Subcutaneous abdominal adipose tissue (tissue), 5 donors: Measurements from ENCODE around the gene HSP90AB1.

Experiments used
- H3K27ac ChIP-seq: one replicate; pipeline ENCODE4 v1.7.0; 2013; ENCODE audit warnings: low read depth, mild to moderate bottlenecking, inconsistent platforms, low read length, moderate library complexity
- H3K27me3 ChIP-seq, 5 donors: one replicate each; pipeline ENCODE4 v1.7.0; 2013; ENCODE audit warnings: low read length in 5 of 5, inconsistent platforms in 1 of 5; ENCODE audit not compliant: control insufficient read depth in 5 of 5, insufficient read depth in 4 of 5
- H3K36me3 ChIP-seq, 5 donors: one replicate each; pipeline ENCODE4 v1.7.0; 2013; ENCODE audit warnings: low read length in 5 of 5; ENCODE audit not compliant: control insufficient read depth in 5 of 5, insufficient read depth in 5 of 5
- H3K4me1 ChIP-seq, 5 donors: one replicate each; pipeline ENCODE4 v1.7.0; 2013; ENCODE audit warnings: low read length in 5 of 5, mild to moderate bottlenecking in 3 of 5, moderate library complexity in 1 of 5; ENCODE audit not compliant: control insufficient read depth in 5 of 5, insufficient read depth in 5 of 5
- H3K4me3 ChIP-seq, 5 donors: one replicate each; pipeline ENCODE4 v1.7.0; 2013; ENCODE audit warnings: low read length in 5 of 5, low read depth in 1 of 5
- H3K9ac ChIP-seq, 5 donors: one replicate each; pipeline ENCODE4 v1.7.0; 2013; ENCODE audit warnings: low read length in 5 of 5, mild to moderate bottlenecking in 4 of 5, moderate library complexity in 3 of 5
- H3K9me3 ChIP-seq, 5 donors: one replicate each; pipeline ENCODE4 v1.7.0; 2013; ENCODE audit warnings: low read length in 5 of 5; ENCODE audit not compliant: control insufficient read depth in 5 of 5
- donor health status: healthy.
- donor health status: healthy.
- donor health status: healthy.
- donor health status: healthy.
- donor health status: healthy.

Gene HSP90AB1

DNA sequence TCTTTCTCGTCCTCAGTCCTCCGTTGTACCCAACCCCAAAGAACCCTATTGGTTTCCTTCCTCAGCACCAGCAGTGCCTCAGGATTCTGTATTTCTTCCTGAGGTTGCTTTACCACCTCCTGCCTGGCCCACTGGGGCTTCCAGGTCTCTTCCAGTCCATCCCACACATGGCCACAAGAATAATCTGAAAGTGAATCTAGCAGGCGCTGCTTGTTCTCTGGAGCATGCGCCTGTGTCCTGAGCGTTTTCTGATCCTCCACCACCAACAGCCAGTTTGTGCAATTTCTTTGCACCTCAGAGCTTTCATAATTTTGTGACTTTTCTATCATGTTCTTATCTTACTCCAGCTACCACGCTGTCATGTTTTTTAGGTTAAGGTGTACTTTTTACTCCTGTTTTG, 11.6 kb upstream of the HSP90AB1 start:
- H3K36me3 ChIP-seq, result peaks cover 0 to 40% (median 38%) of the 10 kb centered on the region in 5 donors
- no peaks in the 10 kb centered on the region for H3K27me3 ChIP-seq
- H3K4me1 ChIP-seq, result peaks cover 13 to 76% (median 67%) of the 10 kb centered on the region in 5 donors
- no peaks in the 10 kb centered on the region for H3K9me3 ChIP-seq
- no peak overlapping the region for H3K4me3 ChIP-seq
- peak overlapping the region; percentile 94 for H3K27ac ChIP-seq
- H3K9ac ChIP-seq, result peak overlapping the region in 3 of 5 donors; percentile 50 to 58 (median 54)

- H3K27ac ChIP-seq, result peak overlapping the region; percentile 94
- H3K9me3 ChIP-seq, result no peaks in the 10 kb centered on the region
- no peaks in the 10 kb centered on the region for H3K27me3 ChIP-seq
- H3K4me3 ChIP-seq, result no peak overlapping the region
- H3K9ac ChIP-seq, result peak overlapping the region in 1 of 5 donors; percentile 54
- H3K36me3 ChIP-seq, result peaks cover 0 to 33% (median 31%) of the 10 kb centered on the region in 5 donors
- peaks cover 13 to 70% (median 59%) of the 10 kb centered on the region in 5 donors for H3K4me1 ChIP-seq
These were observed 10.9 kb upstream of the HSP90AB1 start for GRCh38 chr6:44235891-44236516.

- Histone ChIP-seq H3K27me3 (no peaks in the 10 kb centered on the region), H3K9me3 (no peaks in the 10 kb centered on the region), H3K36me3 (peaks cover 0 to 21% (median 18%) of the 10 kb centered on the region in 5 donors), H3K4me1 (peaks cover 13 to 60% (median 54%) of the 10 kb centered on the region in 5 donors), H3K4me3 (peak overlapping the region; percentile 59 to 75 (median 65)), H3K9ac (peak overlapping the region in 4 of 5 donors; percentile 53 to 72 (median 63)), H3K27ac (peak overlapping the region; percentile 94)
These were observed 9.7 kb upstream of the HSP90AB1 start for GRCh38 chr6:44237021-44237812.

- Histone ChIP-seq H3K9ac (peak overlapping the region in 4 of 5 donors; percentile 53 to 72 (median 63)), H3K36me3 (peaks cover 0 to 14% (median 11%) of the 10 kb centered on the region in 5 donors), H3K4me1 (peaks cover 11 to 53% (median 47%) of the 10 kb centered on the region in 5 donors), H3K27ac (peak overlapping the region; percentile 94), H3K9me3 (no peaks in the 10 kb centered on the region), H3K4me3 (peak overlapping the region; percentile 59 to 75 (median 65)), H3K27me3 (no peaks in the 10 kb centered on the region)
These were observed 9.0 kb upstream of the HSP90AB1 start for GRCh38 chr6:44237813-44238433.

DNA sequence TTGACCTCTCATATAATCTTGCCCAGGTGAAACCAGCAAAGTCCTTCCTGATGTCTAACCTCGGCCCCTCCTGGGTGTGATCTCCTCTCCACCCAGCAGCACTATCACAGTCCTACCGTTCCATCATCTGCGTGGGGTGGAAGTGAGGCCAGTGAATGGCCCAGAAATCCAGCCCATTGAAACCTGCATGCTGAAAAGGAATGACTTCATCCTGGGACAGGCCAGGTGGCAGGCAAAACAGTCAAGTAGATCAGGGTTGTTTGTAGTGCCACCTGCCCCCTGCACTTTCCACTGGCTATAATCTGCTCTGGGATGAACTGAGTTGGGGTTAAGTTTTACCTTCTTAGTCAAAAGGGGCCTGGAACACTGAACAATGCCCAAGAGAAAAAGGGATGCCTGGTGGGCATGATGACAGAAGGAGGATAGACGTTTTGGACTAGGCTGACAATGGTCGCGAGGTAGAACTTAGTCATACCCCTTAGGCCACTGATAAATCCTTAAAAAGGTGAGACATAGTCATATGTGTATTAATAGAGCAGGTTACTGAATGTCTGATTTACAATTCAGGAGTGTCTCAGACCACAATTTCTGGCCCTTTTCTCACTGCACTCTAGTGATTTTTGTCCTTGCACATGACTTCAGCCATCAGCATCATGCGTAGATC, 8.1 kb upstream of the HSP90AB1 start:
- peak overlapping the region; percentile 94 for H3K27ac ChIP-seq
- H3K4me1 ChIP-seq, result peaks cover 8 to 44% (median 38%) of the 10 kb centered on the region in 5 donors
- H3K27me3 ChIP-seq, result no peaks in the 10 kb centered on the region
- no peaks in the 10 kb centered on the region for H3K9me3 ChIP-seq
- H3K4me3 ChIP-seq, result no peak overlapping the region
- peaks cover 0 to 6% (median 4%) of the 10 kb centered on the region in 5 donors for H3K36me3 ChIP-seq
- H3K9ac ChIP-seq, result peak overlapping the region in 1 of 5 donors; percentile 30

- H3K27me3 ChIP-seq, result no peaks in the 10 kb centered on the region
- H3K36me3 ChIP-seq, result peaks cover 0 to 4% (median 0%) of the 10 kb centered on the region in 5 donors
- no peak overlapping the region for H3K9ac ChIP-seq
- H3K27ac ChIP-seq, result no peak overlapping the region
- H3K9me3 ChIP-seq, result no peaks in the 10 kb centered on the region
- no peak overlapping the region for H3K4me3 ChIP-seq
- H3K4me1 ChIP-seq, result peaks cover 3 to 24% (median 17%) of the 10 kb centered on the region in 5 donors
These were observed 3.6 kb upstream of the HSP90AB1 start for GRCh38 chr6:44243345-44243744.

DNA sequence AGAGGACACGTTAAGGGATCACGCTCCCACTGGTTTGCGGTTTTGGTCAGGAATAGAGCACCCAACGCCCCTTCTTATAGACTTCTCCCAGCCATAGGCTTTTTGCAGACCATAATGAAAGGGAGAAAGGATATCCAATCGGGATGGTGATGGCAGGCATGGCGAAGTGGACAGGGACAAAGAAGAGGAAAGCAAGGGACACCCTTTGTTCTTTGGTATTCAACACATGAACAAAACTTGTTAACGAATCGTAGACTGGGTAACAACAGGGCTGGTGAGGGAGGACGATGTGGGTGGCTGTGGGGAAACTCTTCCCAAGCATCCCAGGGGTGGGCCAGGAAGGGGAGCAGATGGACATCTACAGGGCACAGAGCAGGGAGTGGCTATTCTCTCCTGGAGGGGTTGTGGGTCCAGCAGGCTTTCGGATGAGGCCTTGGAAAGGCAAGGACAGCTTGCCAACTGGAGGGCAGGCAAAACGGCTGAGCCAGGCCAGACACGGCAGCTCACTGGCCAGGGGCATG, 1.4 kb upstream of the HSP90AB1 start:
- H3K27me3 ChIP-seq, result no peaks in the 10 kb centered on the region
- H3K4me3 ChIP-seq, result peak overlapping the region in 4 of 5 donors; percentile 86 to 99 (median 98)
- no peaks in the 10 kb centered on the region for H3K9me3 ChIP-seq
- peaks cover 7 to 39% (median 30%) of the 10 kb centered on the region in 5 donors for H3K4me1 ChIP-seq
- H3K27ac ChIP-seq, result peak overlapping the region; percentile 99
- H3K36me3 ChIP-seq, result peaks cover 12 to 22% (median 21%) of the 10 kb centered on the region in 5 donors
- peak overlapping the region in 3 of 5 donors; percentile 92 to 100 (median 100) for H3K9ac ChIP-seq

DNA sequence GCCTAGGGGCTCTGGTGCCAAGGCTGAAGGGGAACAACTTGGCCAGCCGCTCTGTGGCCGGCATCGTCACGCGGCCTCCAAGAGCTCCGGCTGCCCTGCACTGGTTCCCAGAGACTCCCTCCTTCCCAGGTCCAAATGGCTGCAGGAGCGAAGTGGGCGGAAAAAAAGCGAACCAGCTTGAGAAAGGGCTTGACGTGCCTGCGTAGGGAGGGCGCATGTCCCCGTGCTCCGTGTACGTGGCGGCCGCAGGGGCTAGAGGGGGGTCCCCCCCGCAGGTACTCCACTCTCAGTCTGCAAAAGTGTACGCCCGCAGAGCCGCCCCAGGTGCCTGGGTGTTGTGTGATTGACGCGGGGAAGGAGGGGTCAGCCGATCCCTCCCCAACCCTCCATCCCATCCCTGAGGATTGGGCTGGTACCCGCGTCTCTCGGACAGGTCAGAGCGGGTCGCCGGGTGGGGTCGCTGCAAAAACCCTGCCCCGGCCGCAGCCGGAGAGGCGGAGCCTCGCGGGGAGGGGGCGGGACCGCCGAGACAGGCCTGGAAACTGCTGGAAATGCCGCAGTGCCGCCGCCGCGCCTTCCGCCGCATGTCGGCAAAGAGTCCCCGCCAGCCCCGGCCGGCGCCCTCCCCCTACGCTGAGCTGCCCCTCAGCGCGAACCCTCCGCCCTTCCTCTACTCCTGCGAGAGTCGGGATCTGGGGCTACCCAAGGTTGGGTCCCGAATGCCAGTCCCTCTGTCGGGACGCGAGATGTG, 814 bp upstream of the HSP90AB1 start:
- H3K4me1 ChIP-seq, result peaks cover 7 to 39% (median 30%) of the 10 kb centered on the region in 5 donors
- peak overlapping the region; percentile 86 to 99 (median 98) for H3K4me3 ChIP-seq
- no peaks in the 10 kb centered on the region for H3K9me3 ChIP-seq
- H3K27ac ChIP-seq, result peak overlapping the region; percentile 99
- peak overlapping the region; percentile 91 to 100 (median 98) for H3K9ac ChIP-seq
- H3K27me3 ChIP-seq, result no peaks in the 10 kb centered on the region
- H3K36me3 ChIP-seq, result peaks cover 18 to 29% (median 27%) of the 10 kb centered on the region in 5 donors
